GM12878 (cell line): Measurements from ENCODE around the gene CHAT. TPM values are rescaled to one million over a fixed set of nuclear protein-coding genes. Genes with fewer than 3 reads are reported as not detected.

Experiments used
- ATAC-seq: fragments of 200-7000 bp; cut with Tn5 transposase; 3 replicates; pipeline ENCODE4 v1.9.1; 2020; ENCODE audit warnings: mild to moderate bottlenecking, moderate library complexity
- BruUV-seq: library from RNA; stranded (reverse); fragments of 400-500 nt; replicated peaks from 2 replicates; lab custom pipeline; 2021; lab: Mats Ljungman, UMichigan
- CTCF ChIA-PET: fragments of 300-600 bp; sonication (Branson Sonifier 250); formaldehyde crosslinking; extraction: SDS; loops from one replicate; lab custom pipeline; 2021; ENCODE audit warnings: inconsistent platforms; lab: Yijun Ruan, JAX
- POLR2A ChIA-PET: fragments of 350-600 bp; formaldehyde crosslinking; extraction: SDS; loops from one replicate; lab custom pipeline; 2021; ENCODE audit warnings: inconsistent platforms; lab: Charles Lee
- RAD21 ChIA-PET: fragments of 300-600 bp; sonication (Branson Sonifier 250); formaldehyde crosslinking; loops from one replicate; lab custom pipeline; 2023; ENCODE audit warnings: antibody characterized with exemption; ENCODE audit not compliant: unreplicated experiment; lab: Charles Lee
- SMC1A ChIA-PET: fragments of 300-600 bp; sonication (Branson Sonifier 250); formaldehyde crosslinking; loops from one replicate; lab custom pipeline; 2023; ENCODE audit not compliant: unreplicated experiment, uncharacterized antibody; lab: Charles Lee
- DNase-seq: peaks from one replicate; pipeline ENCODE4 v3.0.0-alpha.2; 2011; ENCODE audit warnings: low read depth, low spot score
- FAIRE-seq: peaks from 3 replicates; lab custom pipeline; 2011; peaks lifted over from hg19 to GRCh38; lab: Jason Lieb, UNC
- H2AFZ ChIP-seq: 2 replicates; pipeline ENCODE4 v1.6.0; 2011; ENCODE audit warnings: low read depth, low read length, control low read depth; ENCODE audit not compliant: control insufficient read depth
- H3K27ac ChIP-seq: 2 replicates; pipeline ENCODE4 v1.5.1; 2011; ENCODE audit warnings: control low read depth; ENCODE audit not compliant: control insufficient read depth, insufficient read depth
- H3K27me3 ChIP-seq, 2 experiments: replicated peaks in 1 of 2; 2 replicates each; pipeline versions ENCODE4 v1.6.0 to v1.6.1; 2011; ENCODE audit warnings: low read length in 1 of 2; ENCODE audit not compliant: control insufficient read depth in 2 of 2, insufficient read depth in 2 of 2
- H3K36me3 ChIP-seq, 2 experiments: 2 replicates each; pipeline ENCODE4 v1.5.1; 2011; ENCODE audit warnings: low read length in 1 of 2; ENCODE audit not compliant: control insufficient read depth in 2 of 2, insufficient read depth in 2 of 2
- H3K4me1 ChIP-seq: 2 replicates; pipeline ENCODE4 v1.6.1; 2011; ENCODE audit warnings: mild to moderate bottlenecking, low read length, moderate library complexity, mixed read lengths; ENCODE audit not compliant: control insufficient read depth, insufficient read depth
- H3K4me2 ChIP-seq: 2 replicates; pipeline ENCODE4 v1.6.0; 2011; ENCODE audit warnings: control low read depth; ENCODE audit not compliant: control insufficient read depth, insufficient read depth
- H3K4me3 ChIP-seq: fragments of 200-600 bp; sonication (generic); 2 replicates; pipeline ENCODE4 v1.5.1; 2016
- H3K79me2 ChIP-seq: 2 replicates; pipeline ENCODE4 v1.6.0; 2011; ENCODE audit warnings: low read length; ENCODE audit not compliant: control insufficient read depth, insufficient read depth
- H3K9ac ChIP-seq: 2 replicates; pipeline ENCODE4 v1.8.0; 2011; ENCODE audit warnings: low read length, control low read depth, mixed read lengths; ENCODE audit not compliant: control insufficient read depth, insufficient read depth
- H3K9me3 ChIP-seq: replicated peaks from 3 replicates; pipeline ENCODE4 v1.5.1; 2011; ENCODE audit warnings: mild to moderate bottlenecking, low read length; ENCODE audit not compliant: control insufficient read depth, insufficient read depth
- H4K20me1 ChIP-seq: 2 replicates; pipeline ENCODE4 v1.6.0; 2011; ENCODE audit not compliant: control insufficient read depth, insufficient read depth
- BCL3 ChIP-seq: IDR thresholded peaks from 2 replicates; pipeline ENCODE4 v1.6.1; 2011; ENCODE audit warnings: borderline replicate concordance, low read depth, mild to moderate bottlenecking, moderate library complexity, low read length; ENCODE audit not compliant: insufficient read depth, poor library complexity, severe bottlenecking
- CHD1 ChIP-seq: IDR thresholded peaks from 2 replicates; pipeline ENCODE4 v1.6.1; 2012; ENCODE audit warnings: low read depth, low read length, improper control_type of control experiment
- CHD2 ChIP-seq: IDR thresholded peaks from 2 replicates; pipeline ENCODE4 v1.6.1; 2011; ENCODE audit warnings: low read depth, low read length, improper control_type of control experiment, borderline replicate concordance
- CREM ChIP-seq: IDR thresholded peaks from 2 replicates; pipeline ENCODE4 v1.6.1; 2014; ENCODE audit warnings: antibody characterized with exemption, low read depth
- E2F8 ChIP-seq: fragments of 450-650 bp; IDR thresholded peaks from 2 replicates; pipeline ENCODE4 v1.6.1; 2018; ENCODE audit warnings: mild to moderate bottlenecking, low read depth, moderate library complexity; ENCODE audit not compliant: partially characterized antibody
- EED ChIP-seq: sonication (generic); IDR thresholded peaks from 2 replicates; pipeline ENCODE4 v1.6.1; 2016; ENCODE audit warnings: antibody characterized with exemption, low read depth
- HDGF ChIP-seq: fragments of 450-650 bp; IDR thresholded peaks from 2 replicates; pipeline ENCODE4 v1.6.1; 2016; ENCODE audit warnings: antibody characterized with exemption
- IKZF1 ChIP-seq: fragments of 450-650 bp; conservative IDR thresholded peaks from 2 replicates; pipeline ENCODE4 v1.6.1; 2017; ENCODE audit warnings: antibody characterized with exemption, mild to moderate bottlenecking
- JUND ChIP-seq: IDR thresholded peaks from 2 replicates; pipeline ENCODE4 v1.6.1; 2012; ENCODE audit warnings: low read depth, mild to moderate bottlenecking, low read length, improper control_type of control experiment, moderate library complexity
- MLLT1 ChIP-seq: fragments of 450-650 bp; IDR thresholded peaks from 2 replicates; pipeline ENCODE4 v1.6.1; 2016; ENCODE audit warnings: mild to moderate bottlenecking
- MTA3 ChIP-seq: IDR thresholded peaks from 2 replicates; pipeline ENCODE4 v1.6.1; 2012; ENCODE audit warnings: low read length, inconsistent platforms, borderline replicate concordance
- SUPT20H ChIP-seq: IDR thresholded peaks from 2 replicates; pipeline ENCODE4 v1.6.1; 2011; ENCODE audit warnings: low read depth, mild to moderate bottlenecking, low read length, moderate library complexity, borderline replicate concordance; ENCODE audit not compliant: control insufficient read depth
- TCF12 ChIP-seq: IDR thresholded peaks from 2 replicates; pipeline ENCODE4 v1.6.1; 2011; ENCODE audit warnings: low read depth, mild to moderate bottlenecking, low read length
- YY1 ChIP-seq: IDR thresholded peaks from 2 replicates; pipeline ENCODE4 v1.6.1; 2011; ENCODE audit warnings: low read depth, mild to moderate bottlenecking, low read length
- ZNF24 ChIP-seq: fragments of 450-650 bp; IDR thresholded peaks from 2 replicates; pipeline ENCODE4 v1.6.1; 2017; ENCODE audit warnings: antibody characterized with exemption, mild to moderate bottlenecking
- ZNF687 ChIP-seq: fragments of 450-650 bp; IDR thresholded peaks from 2 replicates; pipeline ENCODE4 v1.6.1; 2017; ENCODE audit warnings: mild to moderate bottlenecking, moderate library complexity
- ZSCAN29 ChIP-seq: fragments of 450-650 bp; IDR thresholded peaks from 2 replicates; pipeline ENCODE4 v1.6.1; 2017; ENCODE audit warnings: mild to moderate bottlenecking, moderate library complexity
- WGBS: methylation state at CpG from one replicate; pipeline ENCODE4 v1.1.6; 2016; ENCODE audit warnings: low lambda C conversion rate; ENCODE audit not compliant: insufficient replicate concordance, insufficient coverage; ENCODE audit errors: missing lambda C conversion rate; 5-methylcytosine and 5-hydroxymethylcytosine counted together
- in situ Hi-C: fragments of 300-500 bp; cut with MboI; formaldehyde crosslinking; loops from 9 replicates; pipeline ENCODE4 v1.14.3; 2018; ENCODE audit warnings: mixed read lengths
- intact Hi-C: fragments of 100-400 bp; cut with micrococcal nuclease; formaldehyde crosslinking; loops from one replicate; pipeline ENCODE4 v1.14.2; 2022; ENCODE audit not compliant: unreplicated experiment
- polyA plus RNA-seq, 11 experiments: library from polyadenylated mRNA; depleted of rRNA in 4 of 11; unstranded in 6 of 11; stranded (reverse) in 5 of 11; fragments of >200 nt; fragmentation: Nextera tagmentation in 4 of 11; fragmentation: Illumina TruSeq in 1 of 11; extraction: Ambion mirVana in 4 of 11; extraction: Trizol in 1 of 11; gene quantifications; 1 replicate in 1 of 11; 2 replicates in 10 of 11; pipeline versions ENCODE4 v1.2.1 to v1.2.3, GENCODE V29; 2011 to 2016; ENCODE audit warnings: inconsistent platforms in 2 of 11, missing spikeins in 2 of 11, low read depth in 1 of 11
- total RNA-seq, 4 experiments: library from RNA; depleted of rRNA in 3 of 4; stranded (reverse); fragments of >200 nt in 3 of 4; fragmentation: Illumina TruSeq in 1 of 4; extraction: Trizol in 1 of 4; gene quantifications; 2 replicates each; pipeline versions ENCODE4 v1.2.1 to v1.2.3, GENCODE V29; 2013 to 2021

CHAT gene
- total and polyA plus RNA-seq, 10 of the 15 experiments (the other 5 are each of a cell fraction or from before 2014, with no cell fraction given), result not detected

- WGBS, result 28% methylated on average over 9 of the region's 9 CpGs
- FAIRE-seq, result no peak
- TF ChIP-seq SUPT20H (no peak), TCF12 (no peak), EED (no peak), ZNF24 (no peak), ZSCAN29 (no peak), ZNF687 (no peak), JUND (no peak), IKZF1 (no peak), MTA3 (no peak), MLLT1 (no peak), HDGF (no peak), CHD2 (no peak), YY1 (no peak), CHD1 (no peak), E2F8 (no peak), BCL3 (no peak), CREM (no peak)
These were observed 84.8 kb downstream of the CHAT start for GRCh38 chr10:49698679-49699078.

More at GRCh38 chr10:49698679-49699078, 84.8 kb downstream of the CHAT start:
- H3K27me3 ChIP-seq, result peaks cover 0 to 2% of the 10 kb centered on the region in 2 experiments; a peak in 3 of 4 replicates
- POLR2A ChIA-PET, result no interaction called here
- ATAC-seq (no peak), DNase-seq (no peak)
- H3K9me3 ChIP-seq, result no peaks in the 10 kb centered on the region
- intact Hi-C loops (no loop called here), in situ Hi-C loops (no loop called here)
- H3K4me3 ChIP-seq, result no peak overlapping the region
- CTCF ChIA-PET, result no interaction called here
- H3K9ac ChIP-seq, result no peak overlapping the region
- H3K4me1 ChIP-seq, result no peaks in the 10 kb centered on the region
- no peak overlapping the region for H3K4me2 ChIP-seq
- BruUV-seq, result no TSS peak
- no peaks in the 10 kb centered on the region for H3K36me3 ChIP-seq
- SMC1A ChIA-PET, result no interaction called here
- RAD21 ChIA-PET, result no interaction called here
- no peak overlapping the region for H3K27ac ChIP-seq
- no peak overlapping the region for H2AFZ ChIP-seq
- no peaks in the 10 kb centered on the region for H3K79me2 ChIP-seq
- no peaks in the 10 kb centered on the region for H4K20me1 ChIP-seq
